Nephron (organoid): ENCODE measurements around the gene ARL6IP4.

Source experiments
- H3K27ac Mint-ChIP-seq, 3 experiments: 2 replicates each; pipeline ENCODE4 v1.8.0; 2020; ENCODE audit warnings: mixed read lengths in 3 of 3, mild to moderate bottlenecking in 2 of 3, moderate library complexity in 1 of 3
- H3K27me3 Mint-ChIP-seq: 2 replicates; pipeline ENCODE4 v1.8.0; 2021; ENCODE audit warnings: low read depth, mild to moderate bottlenecking, moderate library complexity, mixed read lengths
- H3K36me3 Mint-ChIP-seq: 2 replicates; pipeline ENCODE4 v1.8.0; 2020; ENCODE audit warnings: low read depth, mixed read lengths
- H3K4me1 Mint-ChIP-seq: 2 replicates; pipeline ENCODE4 v1.8.0; 2020; ENCODE audit warnings: mixed read lengths
- H3K4me3 Mint-ChIP-seq, 3 experiments: 2 replicates each; pipeline ENCODE4 v1.8.0; 2020; ENCODE audit warnings: mild to moderate bottlenecking in 3 of 3, mixed read lengths in 3 of 3, moderate library complexity in 2 of 3
- H3K9me3 Mint-ChIP-seq: 2 replicates; pipeline ENCODE4 v1.8.0; 2020; ENCODE audit warnings: mixed read lengths
- CTCF ChIP-seq, 3 experiments: fragments of 200-600 bp; sonication (generic); IDR thresholded peaks; one replicate each; pipeline ENCODE4 v1.5.0; 2021; ENCODE audit warnings: antibody characterized with exemption in 3 of 3; ENCODE audit not compliant: unreplicated experiment in 3 of 3

Gene ARL6IP4

DNA sequence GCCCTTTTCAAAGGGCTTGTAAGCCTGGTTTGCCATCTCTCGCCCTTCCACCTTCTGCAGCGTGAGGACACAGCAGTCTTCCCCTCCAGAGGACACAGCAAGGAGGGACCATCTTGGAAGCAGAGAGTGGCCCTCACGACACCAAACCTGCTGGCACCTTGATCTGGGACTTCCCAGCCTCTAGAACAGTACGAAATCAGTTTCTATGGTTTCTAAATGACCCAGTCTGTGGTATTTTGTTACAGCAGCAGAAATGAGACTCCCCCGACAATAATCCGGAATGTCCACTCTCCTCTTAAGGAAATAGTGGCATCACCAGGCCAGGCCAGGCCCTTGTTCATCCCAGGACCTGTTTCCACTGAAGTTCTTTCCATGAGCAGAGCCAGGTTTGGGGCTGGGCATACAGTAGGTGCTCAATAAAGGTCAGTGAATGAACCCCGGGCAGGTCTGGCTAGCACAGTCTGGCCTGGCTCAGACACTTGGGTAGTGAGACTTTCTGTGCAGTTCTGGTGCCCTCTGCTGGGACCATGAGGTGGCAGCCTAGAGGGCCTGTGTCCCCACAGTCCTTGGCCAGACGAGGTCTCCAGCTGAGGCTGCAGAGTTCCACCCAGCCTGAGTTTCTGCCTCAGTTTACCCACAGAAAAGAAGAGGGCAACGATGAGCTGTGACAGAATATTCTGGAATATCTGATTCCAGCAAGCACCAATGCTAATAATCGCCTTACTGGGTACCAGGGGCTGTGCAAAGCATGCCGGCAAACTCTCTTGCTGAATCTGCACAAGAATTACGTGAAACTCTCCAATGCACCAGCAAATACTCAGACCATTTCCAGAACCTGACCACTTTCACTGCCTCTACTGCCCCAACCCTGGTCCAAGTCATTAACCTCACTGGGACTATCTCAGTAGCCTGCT is 28.2 kb upstream of the ARL6IP4 start:
- H3K9me3 Mint-ChIP-seq = no peaks in the 10 kb centered on the region
- H3K27me3 Mint-ChIP-seq = peaks cover 3% of the 10 kb centered on the region
- H3K4me1 Mint-ChIP-seq = peaks cover 15% of the 10 kb centered on the region
- H3K27ac Mint-ChIP-seq = peak overlapping the region in 2 of 3 experiments; percentile 40 to 51
- peaks cover 7% of the 10 kb centered on the region for H3K36me3 Mint-ChIP-seq
- TF ChIP-seq CTCF (IDR thresholded peaks at IDR 0.05; ENCODE audit: unreplicated experiment in 3 of 3) = peak; percentile 70 to 79 (median 79)
- H3K4me3 Mint-ChIP-seq = no peak overlapping the region

DNA sequence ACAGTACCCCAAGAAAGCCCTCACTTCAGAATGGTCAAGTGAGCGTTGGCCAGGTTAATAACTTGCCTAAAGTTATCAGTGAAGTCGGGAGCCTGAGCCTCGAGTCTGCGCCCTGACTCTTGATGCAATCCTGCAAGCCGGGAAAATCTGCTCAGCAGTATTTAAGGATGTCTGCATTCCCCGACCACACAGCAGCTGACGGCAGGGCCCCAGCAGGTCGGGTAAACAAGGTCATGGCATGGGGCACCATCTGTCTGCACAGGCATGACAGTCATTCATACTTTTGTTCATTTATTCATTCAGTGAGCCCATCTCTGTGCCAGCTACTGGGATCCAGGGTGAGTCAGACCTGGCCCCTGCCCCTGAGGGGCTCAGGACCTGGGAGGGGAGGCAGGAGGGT is 25.3 kb upstream of the ARL6IP4 start:
- no peak for TF ChIP-seq CTCF (IDR thresholded peaks at IDR 0.05; ENCODE audit: unreplicated experiment in 3 of 3)
- H3K4me1 Mint-ChIP-seq = peaks cover 23% of the 10 kb centered on the region
- H3K27ac Mint-ChIP-seq = peak overlapping the region in 1 of 3 experiments; percentile 63
- H3K9me3 Mint-ChIP-seq = no peaks in the 10 kb centered on the region
- peaks cover 4% of the 10 kb centered on the region for H3K36me3 Mint-ChIP-seq
- no peaks in the 10 kb centered on the region for H3K27me3 Mint-ChIP-seq
- H3K4me3 Mint-ChIP-seq = no peak overlapping the region

- Mint-ChIP-seq H3K4me3 (no peak overlapping the region), H3K27ac (no peak overlapping the region), H3K4me1 (peaks cover 23% of the 10 kb centered on the region), H3K36me3 (peaks cover 4% of the 10 kb centered on the region), H3K27me3 (no peaks in the 10 kb centered on the region), H3K9me3 (no peaks in the 10 kb centered on the region)
- no peak for TF ChIP-seq CTCF (IDR thresholded peaks at IDR 0.05; ENCODE audit: unreplicated experiment in 3 of 3)
Measured at GRCh38 chr12:122956035-122956434, 24.4 kb upstream of the ARL6IP4 start.

DNA sequence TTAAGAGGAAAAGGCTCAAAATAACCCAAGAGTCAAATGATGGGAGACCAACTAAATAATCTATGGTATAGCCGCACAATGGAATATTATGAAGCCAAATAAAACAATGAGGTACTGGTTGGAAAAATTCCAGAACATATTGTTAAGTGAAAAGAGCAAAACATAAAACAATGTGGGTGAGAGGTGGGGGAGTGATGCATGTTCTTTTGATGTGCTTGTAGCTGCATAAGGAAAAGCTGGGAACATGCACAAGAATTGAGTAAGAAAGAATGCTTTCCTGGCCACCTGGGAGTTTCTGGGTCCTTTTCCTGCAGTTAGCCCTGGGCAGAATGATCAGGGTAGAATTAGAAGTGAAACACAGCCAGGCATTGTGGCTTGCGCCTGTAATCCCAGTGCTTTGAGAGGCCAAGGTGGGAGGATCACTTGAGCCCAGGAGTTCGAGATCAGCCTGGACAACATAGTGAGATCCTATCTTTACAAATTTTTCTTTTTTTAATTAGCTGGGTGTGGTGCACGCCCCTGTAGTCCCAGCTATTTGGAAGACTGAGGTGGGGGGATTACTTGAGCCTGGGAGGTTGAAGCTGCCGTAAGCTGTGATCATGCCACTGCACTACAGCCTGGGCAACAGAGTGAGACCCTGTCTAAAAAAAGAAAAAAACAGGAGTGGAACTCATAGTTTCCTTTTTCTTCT is 22.1 kb upstream of the ARL6IP4 start:
- Mint-ChIP-seq H3K27ac (no peak overlapping the region), H3K4me1 (peaks cover 35% of the 10 kb centered on the region), H3K36me3 (peaks cover 4% of the 10 kb centered on the region)

GRCh38 chr12:122959566-122960192 is 20.8 kb upstream of the ARL6IP4 start:
- H3K36me3 Mint-ChIP-seq = peaks cover 4% of the 10 kb centered on the region
- TF ChIP-seq CTCF (IDR thresholded peaks at IDR 0.05; ENCODE audit: unreplicated experiment in 3 of 3) = no peak
- no peaks in the 10 kb centered on the region for H3K27me3 Mint-ChIP-seq
- peaks cover 45% of the 10 kb centered on the region for H3K4me1 Mint-ChIP-seq
- no peak overlapping the region for H3K4me3 Mint-ChIP-seq
- H3K9me3 Mint-ChIP-seq = no peaks in the 10 kb centered on the region
- no peak overlapping the region for H3K27ac Mint-ChIP-seq

More for the DNA sequence above, 22.1 kb upstream of the ARL6IP4 start:
- Mint-ChIP-seq H3K9me3 (no peaks in the 10 kb centered on the region), H3K27me3 (no peaks in the 10 kb centered on the region), H3K4me3 (no peak overlapping the region)
- no peak for TF ChIP-seq CTCF (IDR thresholded peaks at IDR 0.05; ENCODE audit: unreplicated experiment in 3 of 3)
